Activated effector memory CD4-positive, alpha-beta T cell treated with anti-CD3 and anti-CD28 coated beads, Interleukin-2, amount 50 U/mL, for 16 hours (primary cell): ENCODE results near the gene ADRM1.

ENCODE experiments used
- DNase-seq: peaks from one replicate; pipeline ENCODE4 v3.0.0-alpha.2; 2020

Gene ADRM1

DNA sequence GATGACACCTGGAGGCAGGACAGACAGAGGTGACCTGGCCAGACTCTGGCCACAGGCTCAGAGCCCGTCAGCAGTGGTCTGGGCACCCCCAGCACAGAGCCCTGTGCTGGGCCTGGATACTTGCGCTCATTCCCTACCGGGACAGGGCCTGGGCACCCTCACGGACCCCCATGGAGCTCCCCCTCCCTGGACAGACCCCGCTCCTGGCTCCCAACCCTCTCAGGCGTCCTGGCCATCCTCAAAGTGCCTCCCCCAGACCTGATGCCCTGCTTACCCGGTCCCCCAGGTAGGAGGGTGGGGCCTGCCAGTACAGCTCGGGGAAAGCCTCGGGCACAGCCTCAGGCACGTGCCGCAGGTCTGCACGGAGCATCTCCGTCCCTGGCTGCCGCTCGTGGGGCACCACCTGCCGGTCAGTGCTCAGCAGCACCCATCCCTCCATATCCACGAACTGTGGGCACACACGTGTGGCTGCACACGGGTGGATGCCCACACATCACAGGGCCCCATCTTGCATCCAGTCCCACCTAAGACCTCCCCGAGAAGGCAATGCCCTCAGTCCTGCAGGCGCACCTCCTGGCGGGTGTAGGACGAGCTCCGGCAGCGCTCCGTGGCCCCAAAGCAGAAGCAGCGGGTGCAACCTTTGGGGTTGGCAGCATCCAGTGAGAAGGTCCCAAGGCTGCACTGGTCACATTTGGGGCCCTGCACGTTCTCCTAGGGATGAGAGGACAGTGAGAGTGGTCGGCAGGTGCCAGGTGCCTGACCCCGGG lies 24.3 kb downstream of the ADRM1 start:
- no peak for DNase-seq

DNA sequence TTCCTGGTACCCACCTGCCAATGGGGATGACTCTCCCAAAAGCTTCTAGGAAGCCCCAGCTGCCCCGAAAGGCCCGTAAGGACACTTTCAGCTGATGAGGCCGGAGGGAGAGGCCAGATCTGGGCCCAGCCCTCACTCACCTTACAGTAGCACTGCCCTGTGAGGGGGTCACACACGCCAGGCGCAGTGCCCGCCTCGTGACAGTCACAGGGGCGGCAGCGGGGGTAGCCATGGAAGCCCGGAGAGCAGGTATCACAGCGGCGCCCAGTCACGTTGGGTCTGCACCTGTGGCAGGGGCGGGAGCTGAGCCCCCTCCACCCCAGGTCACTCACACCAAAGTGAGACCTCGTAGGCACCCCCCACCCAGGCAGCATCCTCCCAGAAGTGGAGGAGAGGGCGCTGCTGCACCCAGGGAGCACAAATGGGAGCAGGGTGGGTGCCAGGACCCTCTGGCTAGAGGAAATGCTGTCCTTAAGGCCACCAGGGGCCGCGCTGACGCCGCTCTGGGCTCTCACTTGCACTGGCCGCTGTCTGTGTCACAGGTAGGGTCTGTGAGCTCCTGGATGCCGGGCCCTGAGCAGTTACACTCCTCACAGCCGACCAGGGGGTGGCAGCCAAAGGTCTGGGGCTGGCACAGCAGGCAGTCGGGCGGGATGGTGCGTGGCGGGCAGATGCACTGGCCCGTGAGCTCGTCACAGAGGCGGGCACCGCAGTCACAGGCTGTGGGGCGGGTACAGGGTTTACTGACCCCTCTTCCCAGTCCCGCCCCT lies 25.1 kb downstream of the ADRM1 start:
- no peak for DNase-seq

DNA sequence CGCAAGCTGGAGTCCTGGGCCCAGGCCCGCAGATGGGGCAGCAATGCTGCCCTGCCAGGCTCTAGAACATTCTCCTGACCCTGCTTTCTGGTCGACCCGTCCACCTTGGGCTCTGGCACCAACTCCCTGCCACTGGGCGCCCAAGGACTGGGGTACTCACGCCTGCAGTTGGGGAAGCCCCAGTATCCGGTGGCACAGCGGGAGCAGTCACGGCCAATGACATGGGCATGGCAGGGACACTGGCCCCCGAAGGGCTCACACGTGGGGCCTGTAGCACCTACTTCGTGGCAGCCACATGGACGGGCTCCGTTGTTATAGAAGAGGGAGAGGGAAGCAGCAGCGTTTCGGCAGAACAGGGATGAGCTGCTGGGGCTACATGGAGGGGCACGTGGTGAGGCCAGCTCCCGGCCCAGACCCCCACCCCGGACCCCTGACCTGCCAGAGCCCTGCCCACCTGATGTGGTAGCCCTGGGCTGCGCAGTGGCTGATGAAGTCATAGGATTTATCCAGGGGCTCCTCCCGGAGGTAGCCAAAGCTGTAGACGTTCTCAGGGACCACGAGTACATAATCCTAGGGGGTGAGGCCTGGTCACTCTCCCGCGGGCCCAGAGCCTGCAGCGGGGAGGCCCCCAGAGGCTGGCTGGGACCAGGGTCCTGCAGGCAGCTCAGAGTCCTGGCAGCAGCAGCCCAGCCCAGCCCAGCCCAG lies 26.0 kb downstream of the ADRM1 start:
- no peak for DNase-seq

DNA sequence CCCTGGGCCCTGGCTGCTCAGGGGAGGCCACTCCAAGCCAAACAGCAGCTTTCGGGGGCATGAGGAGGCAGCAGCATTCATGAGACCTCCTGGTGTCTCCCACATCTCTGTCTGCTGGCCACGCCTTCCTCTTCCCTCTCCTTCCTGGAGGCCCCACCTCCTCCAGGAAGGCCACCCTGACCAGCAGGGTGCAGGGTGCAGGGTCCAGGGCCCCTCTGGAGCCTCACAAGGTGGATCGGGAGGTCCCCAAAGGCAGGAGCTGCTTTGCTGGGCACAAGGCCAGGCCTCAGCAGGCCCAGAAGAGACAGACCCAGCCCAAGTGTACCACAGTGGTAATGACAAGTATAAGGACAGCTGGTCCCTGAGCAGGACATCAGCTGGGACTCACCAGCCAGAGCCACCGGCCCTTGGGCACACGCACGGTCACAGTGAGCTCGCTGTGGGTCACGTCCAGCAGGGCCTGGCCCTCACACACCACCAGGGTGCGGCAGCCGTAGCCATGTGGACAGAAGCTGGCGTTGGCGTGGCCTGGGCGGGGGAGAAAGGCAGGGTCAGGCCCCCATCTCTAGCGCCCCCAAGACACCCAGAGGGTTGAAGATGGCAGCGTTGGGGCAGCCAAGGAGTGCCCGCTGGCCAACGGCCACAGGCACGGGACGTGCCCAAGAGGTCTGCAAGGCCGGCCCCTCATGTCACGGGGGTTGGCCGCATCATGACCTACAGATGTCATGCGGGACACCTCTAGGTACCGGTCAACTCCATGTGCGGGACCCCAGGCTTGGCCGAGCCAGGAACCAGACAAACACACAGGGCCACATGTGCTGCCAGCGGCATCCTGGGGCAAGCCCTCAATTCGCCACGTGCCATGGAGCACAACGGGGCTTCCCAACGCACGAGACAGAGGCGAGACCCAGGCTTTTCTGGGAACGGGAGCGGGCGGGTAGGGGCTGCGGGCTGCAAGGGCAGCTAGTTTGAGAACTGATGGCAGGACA lies 26.9 kb downstream of the ADRM1 start:
- DNase-seq: no peak

DNA sequence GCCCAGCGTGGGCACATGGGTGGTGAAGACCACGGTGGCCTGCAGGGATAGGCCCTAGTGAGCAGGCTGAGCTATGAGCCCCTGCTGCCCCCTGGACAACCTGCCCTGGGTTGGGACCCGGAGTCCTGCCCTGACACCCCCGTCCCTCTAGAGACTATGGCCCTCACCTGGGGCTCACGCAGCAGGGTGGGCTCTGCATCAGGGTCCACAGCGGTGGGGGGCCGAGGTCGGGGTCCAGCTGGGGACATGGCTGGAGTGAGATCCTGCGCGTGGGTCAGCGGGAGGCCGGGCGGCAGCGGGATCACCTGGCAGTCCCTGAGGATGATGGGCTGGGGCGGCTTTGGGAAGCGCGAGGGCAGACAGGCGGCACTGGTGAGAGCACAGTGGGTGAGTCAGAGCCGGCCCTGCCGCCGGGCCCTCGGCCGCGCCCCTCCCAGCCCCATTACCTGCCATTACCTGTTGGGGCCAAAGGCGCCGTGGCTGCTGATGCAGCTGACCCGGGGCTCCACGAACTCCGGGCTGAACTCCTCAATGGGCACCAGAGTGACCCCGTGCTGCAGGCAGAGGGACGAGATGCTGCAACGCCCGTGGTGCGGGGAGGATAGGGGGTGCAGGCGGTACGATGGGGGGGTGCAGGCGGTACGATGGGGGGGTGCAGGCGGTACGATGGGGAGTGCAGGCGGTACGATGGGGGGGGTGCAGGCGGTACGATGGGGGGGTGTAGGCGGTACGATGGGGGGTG lies 27.9 kb downstream of the ADRM1 start:
- DNase-seq: no peak

DNA sequence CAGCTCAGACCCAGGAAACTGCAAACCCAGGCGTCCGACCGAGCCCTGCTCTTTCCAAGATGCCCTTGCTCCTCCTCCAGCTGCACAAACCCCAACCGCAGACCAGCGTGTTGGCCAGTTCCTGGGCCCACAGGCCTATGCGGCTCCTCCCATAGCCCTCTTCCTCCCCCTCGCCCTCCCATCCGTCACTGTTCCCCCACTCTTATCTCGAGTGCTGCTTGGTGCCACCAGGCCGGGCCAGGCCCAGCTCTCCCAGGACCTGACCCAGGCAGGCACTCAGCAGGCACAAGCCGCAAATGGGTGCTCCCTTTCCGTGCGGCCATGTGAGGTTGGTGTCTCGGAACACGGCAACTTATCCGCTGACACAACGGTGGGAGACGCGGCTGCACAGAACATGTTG lies 28.6 kb downstream of the ADRM1 start:
- DNase-seq: no peak

DNA sequence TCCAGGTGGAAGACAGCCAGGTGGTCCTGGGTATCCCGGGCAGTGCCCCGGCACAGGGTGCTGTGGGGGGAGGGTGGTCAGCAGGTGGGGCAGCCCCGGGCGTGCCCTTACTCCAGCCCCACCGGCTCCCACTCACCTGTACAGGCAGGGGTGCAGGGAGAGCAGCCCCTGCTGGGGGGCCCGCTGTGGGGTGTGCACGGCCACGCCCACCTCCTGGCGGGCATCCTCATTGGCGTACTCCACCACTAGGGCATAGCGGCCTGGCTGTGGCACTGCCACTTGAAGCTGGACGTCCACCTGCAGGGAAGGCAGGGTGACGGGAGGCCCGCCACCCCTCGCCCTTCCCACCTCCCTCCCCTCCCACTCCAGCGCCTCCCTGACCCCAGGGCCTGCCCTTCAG lies 29.6 kb downstream of the ADRM1 start:
- no peak for DNase-seq

DNA sequence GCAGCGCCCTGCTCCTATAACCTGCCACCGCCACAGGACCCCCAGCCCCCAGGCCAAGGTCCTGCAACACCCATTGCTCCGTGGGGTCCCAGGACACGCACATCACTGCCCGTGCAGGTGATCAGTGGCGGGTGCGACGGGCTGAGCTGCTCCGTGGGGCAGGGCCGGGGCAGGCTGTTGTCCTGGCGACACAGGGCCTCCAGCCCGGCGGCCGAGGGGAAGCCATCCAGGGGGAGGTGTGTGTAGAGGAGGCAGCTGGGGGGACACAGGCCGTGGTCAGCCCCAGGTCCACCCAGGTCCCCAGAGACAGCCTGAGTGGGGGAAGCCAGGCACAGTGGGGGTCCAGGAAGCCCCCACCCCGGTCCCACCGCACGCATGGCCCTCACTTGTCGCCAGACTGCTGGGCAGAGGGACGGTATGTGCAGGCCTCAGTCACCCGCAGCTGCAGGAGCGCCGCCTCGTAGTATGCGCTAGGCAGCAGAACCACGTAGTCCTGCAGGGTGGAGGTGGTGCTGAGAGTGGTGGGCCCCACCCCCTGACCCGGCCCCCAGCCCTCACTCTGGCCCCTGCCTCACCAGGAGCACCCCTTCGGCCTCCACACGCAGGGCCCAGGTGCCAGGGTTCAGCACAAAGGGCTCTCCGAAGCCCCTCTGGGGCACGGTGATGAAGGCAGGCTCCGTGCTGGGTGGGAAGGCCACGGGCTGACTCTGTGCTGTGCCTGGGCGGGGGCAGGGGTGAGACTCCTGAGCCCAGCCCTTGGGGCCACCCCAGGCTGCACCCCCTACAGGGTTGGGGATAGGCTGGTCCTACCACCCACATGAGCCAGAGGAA lies 30.4 kb downstream of the ADRM1 start:
- DNase-seq: no peak

DNA sequence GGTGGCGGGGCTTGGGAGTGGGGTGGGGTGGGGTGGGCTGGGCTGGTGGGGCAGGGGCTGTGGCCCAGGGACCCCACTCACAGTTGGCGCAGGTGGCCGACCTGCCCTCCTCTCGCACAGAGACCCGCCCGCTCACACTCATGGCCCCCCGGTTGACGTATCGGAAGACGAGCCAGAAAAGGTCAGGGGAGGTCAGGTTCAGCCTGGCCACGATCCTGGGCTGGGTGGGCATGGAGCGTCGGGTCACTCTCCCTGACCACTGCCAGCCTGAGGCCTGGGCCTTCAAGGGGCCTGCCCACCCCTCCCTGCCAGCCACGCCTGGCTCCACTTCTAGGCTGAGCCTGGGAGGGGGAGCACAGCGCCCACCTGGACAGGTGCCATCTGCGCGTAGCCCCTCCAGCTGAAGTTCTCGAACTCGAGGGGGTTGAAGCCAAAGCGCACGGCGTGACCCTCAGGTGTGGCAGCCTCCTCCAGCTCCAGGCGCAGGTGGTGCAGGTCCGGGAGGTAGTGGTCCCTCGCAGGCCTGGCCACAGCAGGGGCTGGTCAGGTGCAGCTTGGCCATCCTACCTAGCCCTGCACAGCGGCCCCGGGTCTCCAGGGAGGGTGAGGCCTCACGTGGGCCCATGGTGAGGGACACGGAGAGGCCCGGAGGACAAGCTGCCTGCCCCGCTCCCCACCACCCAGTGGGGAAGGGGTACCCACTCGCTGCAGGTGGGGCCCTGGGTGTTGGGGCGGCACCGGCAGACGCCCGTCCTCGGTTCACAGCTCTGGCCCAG lies 31.2 kb downstream of the ADRM1 start:
- no peak for DNase-seq

DNA sequence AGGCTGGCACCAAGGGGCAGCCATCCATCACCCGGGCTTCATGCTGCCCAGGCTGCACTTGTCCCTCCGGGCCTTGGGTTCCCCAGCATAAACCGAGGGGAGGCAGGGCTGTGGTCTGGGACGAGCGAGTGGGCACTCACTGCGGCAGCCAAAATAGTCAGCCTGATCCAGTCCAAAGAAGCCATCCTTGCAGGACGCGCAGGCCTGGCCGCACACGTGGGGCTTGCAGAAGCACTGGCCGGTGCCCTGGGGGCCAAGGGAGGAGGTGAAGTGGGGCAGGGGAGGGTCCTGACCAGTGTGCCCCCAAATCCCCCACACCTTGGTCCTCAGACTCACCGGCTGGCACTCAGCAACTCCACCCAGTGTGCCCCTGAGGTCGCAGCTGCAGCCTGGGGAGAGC lies 32.1 kb downstream of the ADRM1 start:
- no peak for DNase-seq

DNA sequence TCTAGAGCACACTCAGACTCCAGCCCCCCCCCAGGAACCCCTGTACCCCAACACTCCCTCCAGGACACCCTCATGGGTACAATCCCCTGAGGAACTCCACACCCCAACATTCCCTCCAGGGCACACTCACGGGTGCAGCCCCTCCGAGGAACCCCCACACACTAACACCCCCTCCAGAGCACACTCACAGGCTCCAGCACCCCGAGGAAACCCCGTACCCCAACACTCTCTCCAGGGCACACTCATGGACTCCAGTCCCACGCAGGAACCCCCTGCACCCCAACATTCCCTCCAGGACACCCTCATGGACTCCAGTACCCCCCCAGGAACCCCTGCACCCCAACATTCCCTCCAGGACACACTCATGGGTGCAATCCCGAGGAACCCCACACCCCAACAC lies 32.7 kb downstream of the ADRM1 start:
- no peak for DNase-seq

DNA sequence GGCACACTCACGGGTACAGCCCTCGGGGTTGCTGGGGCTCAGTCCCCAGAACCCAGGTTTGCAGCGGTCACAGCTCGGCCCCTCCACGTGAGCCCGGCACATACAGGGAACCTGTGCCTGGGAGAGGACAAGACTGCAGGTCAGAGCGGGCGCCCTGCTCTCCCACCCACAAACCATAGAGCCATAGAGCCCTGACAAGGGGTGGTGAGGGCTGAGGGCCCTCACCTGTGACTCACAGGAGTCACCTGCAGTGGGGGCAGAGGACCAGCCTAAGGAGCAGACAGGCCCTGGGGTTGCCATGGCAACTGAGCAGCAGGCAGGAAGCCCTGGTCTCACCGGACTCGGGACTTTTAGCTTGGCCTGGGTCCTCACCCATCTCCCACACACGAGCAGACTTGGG lies 33.5 kb downstream of the ADRM1 start:
- no peak for DNase-seq

DNA sequence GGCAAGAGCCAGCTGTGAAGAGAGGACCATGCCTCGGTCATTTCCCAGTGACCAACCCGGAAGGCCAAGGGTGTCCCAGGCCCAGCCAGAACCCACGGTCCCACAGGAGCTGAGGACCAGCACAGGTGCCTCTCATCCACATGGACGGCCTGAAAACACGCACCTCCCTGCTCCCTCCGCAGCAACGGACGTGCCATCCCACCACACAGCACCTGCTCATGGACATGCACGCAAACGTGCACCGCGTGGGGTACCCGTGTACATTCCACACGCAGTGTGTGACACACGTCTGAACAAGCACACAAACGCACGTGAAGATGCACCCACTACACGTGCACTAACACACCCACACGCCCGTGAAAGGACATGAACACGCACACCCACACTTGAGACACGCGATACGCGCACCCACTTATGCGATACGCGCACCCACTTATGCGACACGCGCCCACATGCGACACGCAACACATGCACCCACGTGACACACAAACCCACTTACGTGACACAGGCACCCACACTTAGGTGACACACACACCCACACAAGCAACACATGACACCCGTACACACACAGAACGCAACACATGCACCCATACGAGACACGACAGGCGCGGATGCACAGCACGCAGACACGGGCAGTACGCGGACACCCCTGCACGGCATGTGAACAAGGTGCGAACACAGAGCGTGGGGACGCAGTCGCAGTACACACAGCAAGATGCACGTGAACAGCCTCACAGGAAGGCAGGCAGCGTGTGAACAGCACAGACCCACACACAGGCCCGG lies 34.2 kb downstream of the ADRM1 start:
- DNase-seq: no peak

DNA sequence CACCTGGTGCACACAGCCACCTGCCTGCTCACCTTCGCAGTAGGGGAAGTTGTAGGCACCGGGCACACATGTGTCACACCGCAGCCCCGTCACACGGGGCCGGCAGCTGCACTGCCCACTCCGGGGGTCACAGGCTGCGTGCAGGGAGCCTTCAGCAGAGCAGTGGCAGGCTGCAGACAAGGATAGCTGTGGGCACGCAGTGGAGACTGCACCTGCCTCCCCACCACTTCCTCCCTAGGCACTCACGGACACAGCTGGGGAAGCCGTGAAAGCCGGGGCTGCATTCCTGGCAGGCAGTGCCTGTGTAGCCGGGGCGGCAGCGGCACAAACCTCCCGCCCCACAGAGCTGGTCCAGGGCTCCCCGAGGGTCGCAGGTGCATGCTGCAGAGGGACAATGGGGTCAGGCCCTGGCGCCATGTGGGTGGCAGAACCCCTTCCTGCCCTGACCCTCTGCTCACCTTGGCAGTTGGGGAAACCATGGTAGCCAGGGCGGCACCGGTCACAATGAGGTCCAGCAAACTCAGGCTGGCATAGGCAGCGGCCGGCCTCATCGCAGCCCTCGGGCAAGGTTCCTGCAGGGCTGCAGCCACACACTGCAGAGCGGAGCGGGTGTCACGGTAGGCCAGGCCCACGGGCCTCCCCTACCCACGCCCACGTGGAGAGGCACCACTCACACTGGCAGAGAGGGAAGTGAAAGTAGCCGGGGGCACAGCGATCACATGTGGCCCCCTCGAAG lies 34.9 kb downstream of the ADRM1 start:
- DNase-seq: no peak

DNA sequence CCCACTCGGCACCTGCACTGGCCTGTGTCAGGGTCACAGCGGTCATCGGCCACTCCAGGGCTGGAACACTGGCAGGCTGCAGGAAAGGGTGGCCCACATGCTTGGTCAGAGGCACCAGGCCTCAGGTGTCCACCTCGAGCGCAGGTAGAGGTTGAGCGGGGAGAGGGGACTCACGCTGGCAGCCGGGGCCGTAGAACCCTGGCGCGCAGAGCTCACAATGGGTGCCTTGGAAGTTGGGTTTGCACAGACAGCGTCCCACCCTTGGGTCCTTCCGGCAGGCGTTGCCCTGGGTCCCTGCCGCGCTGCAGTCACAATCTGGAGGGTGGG lies 35.5 kb downstream of the ADRM1 start:
- no peak for DNase-seq

DNA sequence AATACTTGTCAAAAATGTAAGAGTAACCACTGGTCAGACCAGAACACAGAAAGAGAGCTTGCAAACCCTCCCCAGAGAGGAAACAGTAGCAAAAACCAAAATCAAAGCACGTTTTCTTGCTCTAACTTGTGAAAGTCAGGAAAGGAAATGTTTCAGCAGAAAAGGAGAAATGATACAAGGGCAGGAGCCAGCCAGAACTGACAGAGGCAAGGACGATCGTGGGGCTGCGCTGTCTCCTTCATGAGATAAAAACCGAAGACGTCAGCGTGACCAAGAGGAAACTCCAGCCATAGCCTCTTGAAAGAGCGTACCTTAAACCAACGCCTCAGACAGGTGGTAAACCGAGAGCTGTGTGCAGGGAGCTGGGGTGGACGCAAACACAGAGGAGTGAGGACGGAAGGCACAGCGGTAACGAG lies 36.9 kb downstream of the ADRM1 start:
- no peak for DNase-seq

DNA sequence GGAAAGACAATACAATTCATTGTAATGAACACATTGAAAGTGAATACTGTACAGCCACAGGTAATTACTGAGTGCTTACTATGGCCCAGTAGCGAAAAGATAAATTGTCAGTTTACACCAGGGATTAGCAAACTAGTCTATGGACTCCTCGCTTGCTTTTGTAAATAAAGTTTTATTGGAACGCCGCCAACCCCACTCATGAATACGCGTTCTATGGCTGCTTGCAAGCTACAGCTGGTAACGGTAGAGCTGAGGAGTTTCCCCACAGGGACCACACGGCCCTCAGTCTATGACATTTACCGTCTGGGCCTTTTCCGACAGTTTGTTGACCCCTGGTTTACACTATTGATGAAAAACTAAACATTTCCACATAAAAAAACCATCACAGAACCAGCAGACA lies 40.1 kb downstream of the ADRM1 start:
- no peak for DNase-seq

DNA sequence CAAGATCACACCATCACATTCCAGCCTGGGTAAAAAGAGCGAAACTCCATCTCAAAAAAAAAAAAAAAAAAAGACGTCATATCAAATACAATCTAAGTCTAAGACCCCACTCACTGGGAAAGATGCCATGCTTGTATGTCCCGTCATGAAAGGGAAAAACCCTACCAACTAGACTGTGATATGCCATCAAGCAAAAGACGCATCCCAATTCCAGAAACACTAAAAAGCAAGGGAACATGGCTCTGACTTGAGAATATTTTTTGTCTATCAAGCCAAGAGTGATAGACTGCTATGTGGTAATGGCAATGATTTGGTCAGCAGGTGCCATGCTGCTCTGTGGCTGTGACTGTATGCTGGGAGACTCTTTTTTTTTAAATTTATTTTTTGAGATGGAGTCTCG lies 41.3 kb downstream of the ADRM1 start:
- DNase-seq: no peak

DNA sequence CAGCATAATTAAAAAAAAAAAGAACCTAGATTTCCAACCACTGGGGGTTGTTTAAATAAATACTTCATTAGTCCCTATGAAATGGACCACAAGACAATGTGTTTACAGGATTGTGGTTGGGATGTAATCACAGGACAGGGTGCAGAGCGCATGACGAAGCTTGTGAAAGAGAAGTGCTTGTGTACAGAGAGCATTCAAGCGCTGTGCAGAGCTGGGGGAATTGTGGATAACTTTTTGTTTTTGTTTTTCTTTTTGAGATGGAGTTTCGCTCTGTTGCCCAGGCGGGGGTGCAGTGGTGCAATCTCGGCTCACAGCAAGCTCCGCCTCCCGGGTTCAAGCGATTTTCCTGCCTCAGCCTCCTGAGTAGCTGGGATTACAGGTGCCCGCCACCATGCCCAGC lies 42.0 kb downstream of the ADRM1 start:
- DNase-seq: no peak
